Prostate gland (tissue), 2 donors: Measurements from ENCODE around the gene SLC32A1. TPM values are rescaled to one million over a fixed set of nuclear protein-coding genes. Genes with fewer than 3 reads are reported as not detected.

ENCODE experiments used
- DNase-seq: peaks from one replicate; pipeline ENCODE4 v3.0.0-alpha.2; 2019; ENCODE audit warnings: low spot score
- H3K27ac ChIP-seq, 2 donors: fragments of 200-600 bp; sonication (generic); 2 replicates each; pipeline ENCODE4 v1.5.1; 2017 to 2019
- H3K27me3 ChIP-seq: fragments of 200-600 bp; sonication (generic); replicated peaks from 2 replicates; pipeline ENCODE4 v1.5.1; 2019; ENCODE audit not compliant: insufficient read depth
- H3K36me3 ChIP-seq, 2 donors: fragments of 200-600 bp; sonication (generic); 1 replicate in 1 of 2; 2 replicates in 1 of 2; pipeline versions ENCODE4 v1.5.1 to v1.8.1; 2017 to 2019
- H3K4me1 ChIP-seq: fragments of 200-600 bp; sonication (generic); replicated peaks from 2 replicates; pipeline ENCODE4 v1.5.1; 2019
- H3K4me3 ChIP-seq, 2 donors: fragments of 200-600 bp; sonication (generic); 2 replicates each; pipeline ENCODE4 v1.5.1; 2017 to 2019
- H3K9me3 ChIP-seq: fragments of 200-600 bp; sonication (generic); 2 replicates; pipeline ENCODE4 v1.5.1; 2017
- CTCF ChIP-seq, 4 experiments: fragments of 200-600 bp in 2 of 4; fragments of 450-650 bp in 2 of 4; sonication (generic) in 2 of 4; IDR thresholded peaks; 1 replicate in 3 of 4; 2 replicates in 1 of 4; pipeline ENCODE4 v1.5.1; 2016 to 2019; ENCODE audit warnings: antibody characterized with exemption in 4 of 4, mild to moderate bottlenecking in 2 of 4, moderate library complexity in 2 of 4
- POLR2A ChIP-seq: fragments of 450-650 bp; IDR thresholded peaks from one replicate; pipeline ENCODE4 v1.6.1; 2016; ENCODE audit warnings: antibody characterized with exemption, mild to moderate bottlenecking
- POLR2AphosphoS5 ChIP-seq: sonication (generic); formaldehyde crosslinking; IDR thresholded peaks from one replicate; pipeline ENCODE4 v1.6.1; 2017; ENCODE audit warnings: antibody characterized with exemption
- WGBS: methylation state at CpG from one replicate; pipeline ENCODE4 v1.1.5; 2018; 5-methylcytosine and 5-hydroxymethylcytosine counted together
- intact Hi-C: fragments of 100-400 bp; cut with DNase I; formaldehyde crosslinking; loops from one replicate; pipeline ENCODE4 v1.14.2; 2022
- total RNA-seq, 2 donors: library from RNA; depleted of rRNA; stranded (reverse); fragments of >200 nt; gene quantifications; one replicate each; pipeline ENCODE4 v1.1.0, GENCODE V29; 2016

The SLC32A1 gene
- total RNA-seq, 2 donors from 2014 or later = not detected

GRCh38 chr20:38730989-38731737 lies 6.9 kb downstream of the SLC32A1 start:
- peak; percentile 46 for DNase-seq
- H3K27me3 ChIP-seq = peaks cover 55% of the 10 kb centered on the region
- peak overlapping the region in 1 of 2 donors; percentile 0 for H3K4me3 ChIP-seq
- WGBS = under 1% methylated on average over 40 of the region's 40 CpGs
- intact Hi-C loops = loop anchor here (1.0 kb wide), 1 partner anchor 85 kb away; no protein-coding TSS in a partner anchor
- no peaks in the 10 kb centered on the region for H3K4me1 ChIP-seq
- H3K9me3 ChIP-seq = no peaks in the 10 kb centered on the region
- H3K36me3 ChIP-seq = no peaks in the 10 kb centered on the region
- H3K27ac ChIP-seq = no peak overlapping the region
- TF ChIP-seq POLR2AphosphoS5 (peak; percentile 11), POLR2A (no peak), CTCF (IDR thresholded peaks at IDR 0.05) (peak; percentile 83 to 97 (median 90))

- 46% methylated on average over 1 of the region's 1 CpG for WGBS
- Histone ChIP-seq H3K27me3 (peaks cover 50% of the 10 kb centered on the region), H3K36me3 (no peaks in the 10 kb centered on the region), H3K4me3 (no peak overlapping the region), H3K9me3 (no peaks in the 10 kb centered on the region), H3K4me1 (no peaks in the 10 kb centered on the region), H3K27ac (no peak overlapping the region)
- no peak for TF ChIP-seq POLR2AphosphoS5
- TF ChIP-seq CTCF (IDR thresholded peaks at IDR 0.05) = no peak
- no peak for TF ChIP-seq POLR2A
- no peak for DNase-seq
- intact Hi-C loops = loop anchor here (1.0 kb wide), 1 partner anchor 85 kb away; no protein-coding TSS in a partner anchor
Observed at GRCh38 chr20:38731738-38732113, 7.4 kb downstream of the SLC32A1 start.

- Histone ChIP-seq H3K36me3 (no peaks in the 10 kb centered on the region), H3K9me3 (no peaks in the 10 kb centered on the region), H3K27me3 (peaks cover 39% of the 10 kb centered on the region), H3K4me3 (no peak overlapping the region), H3K4me1 (no peaks in the 10 kb centered on the region), H3K27ac (no peak overlapping the region)
- TF ChIP-seq POLR2A (no peak), POLR2AphosphoS5 (no peak), CTCF (IDR thresholded peaks at IDR 0.05) (no peak)
- intact Hi-C loops = no loop called here
- WGBS = 65% methylated on average over 4 of the region's 4 CpGs
- no peak for DNase-seq
Observed at GRCh38 chr20:38732981-38733380, 8.7 kb downstream of the SLC32A1 start.

GRCh38 chr20:38735172-38735571 lies 10.9 kb downstream of the SLC32A1 start:
- no peaks in the 10 kb centered on the region for H3K4me1 ChIP-seq
- WGBS = 51% methylated on average over 6 of the region's 6 CpGs
- H3K4me3 ChIP-seq = no peak overlapping the region
- no peak for TF ChIP-seq POLR2A
- no peak for TF ChIP-seq CTCF (IDR thresholded peaks at IDR 0.05)
- no peak for TF ChIP-seq POLR2AphosphoS5
- no peaks in the 10 kb centered on the region for H3K36me3 ChIP-seq
- peaks cover 25% of the 10 kb centered on the region for H3K27me3 ChIP-seq
- H3K27ac ChIP-seq = no peak overlapping the region
- intact Hi-C loops = no loop called here
- H3K9me3 ChIP-seq = no peaks in the 10 kb centered on the region
- DNase-seq = no peak

GRCh38 chr20:38737887-38738286 lies 13.6 kb downstream of the SLC32A1 start:
- peaks cover 12% of the 10 kb centered on the region for H3K27me3 ChIP-seq
- H3K9me3 ChIP-seq = no peaks in the 10 kb centered on the region
- DNase-seq = no peak
- no peak overlapping the region for H3K4me3 ChIP-seq
- H3K36me3 ChIP-seq = no peaks in the 10 kb centered on the region
- TF ChIP-seq CTCF (IDR thresholded peaks at IDR 0.05) (no peak), POLR2AphosphoS5 (no peak), POLR2A (no peak)
- WGBS = 85% methylated on average over 1 of the region's 1 CpG
- H3K27ac ChIP-seq = no peak overlapping the region
- no peaks in the 10 kb centered on the region for H3K4me1 ChIP-seq
- intact Hi-C loops = no loop called here
